ENCODE measurements around the gene ATF4. TPM values are rescaled to one million over a fixed set of nuclear protein-coding genes. Genes with fewer than 3 reads are reported as not detected.
"Not testable (repeated sequence)": the region's sequence is repeated elsewhere in the genome, so short reads cannot be mapped to it uniquely, and the experiment has no call there.

Gene ATF4
- total RNA-seq, 1 experiment from 2014 or later = 717 TPM

DNA sequence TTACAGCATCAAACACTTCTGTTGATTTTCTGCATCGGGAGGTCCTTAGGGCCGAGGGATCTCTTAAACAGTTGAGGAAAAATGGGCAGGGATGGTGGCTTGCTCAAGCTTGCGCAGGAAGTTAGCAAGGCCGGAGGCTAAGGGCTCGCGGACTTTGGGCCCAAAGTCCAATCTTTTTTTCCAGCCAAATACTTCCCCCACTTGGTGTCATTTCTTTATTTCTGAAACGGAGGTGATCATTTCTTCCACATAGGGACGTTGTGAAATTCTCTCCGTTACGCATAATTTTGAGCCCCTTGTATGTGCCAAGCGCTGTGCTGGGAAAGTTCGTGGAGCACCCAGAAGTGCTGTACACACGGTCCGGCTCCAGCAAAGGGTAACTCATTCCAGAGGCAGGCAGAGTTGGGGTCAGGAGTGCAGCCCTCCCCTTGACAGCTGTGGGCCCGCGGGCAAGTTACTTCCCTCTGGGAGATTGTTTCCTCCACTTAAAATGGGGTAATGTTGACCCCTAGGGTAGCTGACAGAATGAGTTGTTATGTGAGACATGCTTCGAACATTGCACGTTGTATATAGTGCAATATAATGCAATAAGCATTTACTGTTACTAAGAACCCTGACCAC lies 17.5 kb upstream of the ATF4 start:
- TF ChIP-seq, protein P1, sequence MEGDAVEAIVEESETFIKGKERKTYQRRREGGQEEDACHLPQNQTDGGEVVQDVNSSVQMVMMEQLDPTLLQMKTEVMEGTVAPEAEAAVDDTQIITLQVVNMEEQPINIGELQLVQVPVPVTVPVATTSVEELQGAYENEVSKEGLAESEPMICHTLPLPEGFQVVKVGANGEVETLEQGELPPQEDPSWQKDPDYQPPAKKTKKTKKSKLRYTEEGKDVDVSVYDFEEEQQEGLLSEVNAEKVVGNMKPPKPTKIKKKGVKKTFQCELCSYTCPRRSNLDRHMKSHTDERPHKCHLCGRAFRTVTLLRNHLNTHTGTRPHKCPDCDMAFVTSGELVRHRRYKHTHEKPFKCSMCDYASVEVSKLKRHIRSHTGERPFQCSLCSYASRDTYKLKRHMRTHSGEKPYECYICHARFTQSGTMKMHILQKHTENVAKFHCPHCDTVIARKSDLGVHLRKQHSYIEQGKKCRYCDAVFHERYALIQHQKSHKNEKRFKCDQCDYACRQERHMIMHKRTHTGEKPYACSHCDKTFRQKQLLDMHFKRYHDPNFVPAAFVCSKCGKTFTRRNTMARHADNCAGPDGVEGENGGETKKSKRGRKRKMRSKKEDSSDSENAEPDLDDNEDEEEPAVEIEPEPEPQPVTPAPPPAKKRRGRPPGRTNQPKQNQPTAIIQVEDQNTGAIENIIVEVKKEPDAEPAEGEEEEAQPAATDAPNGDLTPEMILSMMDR (IDR thresholded peaks at IDR 0.05; ENCODE audit: unreplicated experiment) = no peak
- Mint-ChIP-seq H3K9me3 (ENCODE audit: unreplicated experiment) (no peaks in the 10 kb centered on the region), H3K36me3 (ENCODE audit: insufficient read depth, unreplicated experiment) (peaks cover 40% of the 10 kb centered on the region), H3K27ac (ENCODE audit: low read depth, unreplicated experiment) (peak overlapping the region; percentile 59), H3K27me3 (ENCODE audit: insufficient read depth, unreplicated experiment) (no peaks in the 10 kb centered on the region), H3K4me3 (ENCODE audit: unreplicated experiment) (peak overlapping the region; percentile 79), H3K4me1 (ENCODE audit: insufficient read depth, unreplicated experiment) (peaks cover 24% of the 10 kb centered on the region)
- POLR2A ChIA-PET = interaction anchor here (1.0 to 4.3 kb wide), 10 partner anchors 9 to 184 kb away, joined by 5 to 58 read pairs (median 12); partner anchors contain the start of genes ATF4, RPL3, RPS19BP1 and TAB1
- no peak for DNase-seq (ENCODE audit: unreplicated experiment)
- BruUV-seq (replicated peaks) = TSS peak; percentile 88
- CTCF ChIA-PET = interaction anchor here (0.6 to 1.6 kb wide), 3 partner anchors 12 to 491 kb away, joined by 3 to 4 read pairs (median 3); no protein-coding TSS in a partner anchor
- intact Hi-C loops (cut with micrococcal nuclease) = loop anchor here (2.0 kb wide), 1 partner anchor 18 kb away; the partner anchor contains the start of gene ATF4

DNA sequence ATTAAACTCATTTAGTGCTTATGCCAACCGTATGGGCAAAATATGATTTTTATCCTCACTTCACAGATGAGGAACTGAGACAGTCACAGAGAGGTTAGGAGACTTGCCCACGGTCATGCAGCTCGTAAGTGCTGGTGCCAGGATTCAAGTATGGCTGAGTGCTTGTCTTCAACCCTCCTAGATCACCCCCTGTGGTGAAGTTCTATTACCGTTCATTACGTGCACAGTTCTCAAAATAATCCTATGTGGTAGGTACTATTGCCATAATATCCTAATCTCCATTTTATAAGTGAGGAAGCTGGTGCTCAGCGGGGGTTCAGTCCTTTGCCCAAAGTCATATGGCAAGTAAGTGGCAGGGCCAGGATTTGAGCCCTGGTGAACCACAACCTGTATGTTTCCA lies 16.7 kb upstream of the ATF4 start:
- no TSS peak for BruUV-seq (replicated peaks)
- ChIA-PET CTCF (interaction anchor here (1.0 kb wide), 1 partner anchor 11 kb away, joined by 4 read pairs; no protein-coding TSS in a partner anchor), POLR2A (interaction anchor here (0.7 to 4.3 kb wide), 10 partner anchors 9 to 185 kb away, joined by 3 to 58 read pairs (median 11); partner anchors contain the start of genes ATF4, RPL3 and TAB1)
- H3K27ac Mint-ChIP-seq (ENCODE audit: low read depth, unreplicated experiment) = peak overlapping the region; percentile 59
- DNase-seq (ENCODE audit: unreplicated experiment) = no peak
- intact Hi-C loops (cut with micrococcal nuclease) = loop anchor here (2.0 kb wide), 1 partner anchor 17 kb away; the partner anchor contains the start of gene ATF4
- peaks cover 31% of the 10 kb centered on the region for H3K4me1 Mint-ChIP-seq (ENCODE audit: insufficient read depth, unreplicated experiment)
- no peaks in the 10 kb centered on the region for H3K27me3 Mint-ChIP-seq (ENCODE audit: insufficient read depth, unreplicated experiment)
- TF ChIP-seq, protein P1 (IDR thresholded peaks at IDR 0.05; ENCODE audit: unreplicated experiment) = no peak
- peaks cover 47% of the 10 kb centered on the region for H3K36me3 Mint-ChIP-seq (ENCODE audit: insufficient read depth, unreplicated experiment)
- no peaks in the 10 kb centered on the region for H3K9me3 Mint-ChIP-seq (ENCODE audit: unreplicated experiment)
- peak overlapping the region; percentile 79 for H3K4me3 Mint-ChIP-seq (ENCODE audit: unreplicated experiment)

- H3K36me3 Mint-ChIP-seq (ENCODE audit: insufficient read depth, unreplicated experiment) = peaks cover 52% of the 10 kb centered on the region
- H3K4me3 Mint-ChIP-seq (ENCODE audit: unreplicated experiment) = peak overlapping the region; percentile 79
- DNase-seq (ENCODE audit: unreplicated experiment) = no peak
- H3K27me3 Mint-ChIP-seq (ENCODE audit: insufficient read depth, unreplicated experiment) = no peaks in the 10 kb centered on the region
- BruUV-seq (replicated peaks) = no TSS peak
- peak overlapping the region; percentile 59 for H3K27ac Mint-ChIP-seq (ENCODE audit: low read depth, unreplicated experiment)
- peaks cover 32% of the 10 kb centered on the region for H3K4me1 Mint-ChIP-seq (ENCODE audit: insufficient read depth, unreplicated experiment)
- CTCF ChIA-PET = no interaction called here
- intact Hi-C loops (cut with micrococcal nuclease) = no loop called here
- TF ChIP-seq, protein P1 (IDR thresholded peaks at IDR 0.05; ENCODE audit: unreplicated experiment) = no peak
- POLR2A ChIA-PET = interaction anchor here (0.7 to 4.3 kb wide), 8 partner anchors 13 to 185 kb away, joined by 3 to 58 read pairs (median 14); partner anchors contain the start of genes ATF4 and RPL3
- H3K9me3 Mint-ChIP-seq (ENCODE audit: unreplicated experiment) = no peaks in the 10 kb centered on the region
These were observed 16.3 kb upstream of the ATF4 start for GRCh38 chr22:39504071-39504470.

DNA sequence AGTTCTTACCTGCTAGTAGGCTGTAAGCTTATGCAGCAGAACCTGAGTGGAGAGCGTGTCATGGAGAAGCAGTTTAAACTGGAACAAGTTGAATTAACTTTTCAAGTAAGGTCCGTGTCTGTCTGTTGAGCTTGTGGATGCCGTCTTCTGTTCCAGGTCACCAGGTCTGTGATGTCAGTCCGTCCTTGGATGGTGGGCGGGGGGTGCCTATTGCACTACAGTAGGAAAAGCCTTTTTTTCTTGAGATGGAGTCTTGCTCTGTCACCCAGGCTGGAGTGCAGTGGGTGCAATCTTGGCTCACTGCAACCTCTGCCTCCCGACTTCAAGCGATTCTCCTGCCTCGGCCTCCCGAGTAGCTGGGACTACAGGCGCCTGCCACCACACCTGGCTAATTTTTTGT lies 13.3 kb upstream of the ATF4 start:
- ChIA-PET CTCF (interaction anchor here (1.0 kb wide), 1 partner anchor 13 kb away, joined by 3 read pairs; no protein-coding TSS in a partner anchor), POLR2A (interaction anchor here (0.7 to 1.8 kb wide), 3 partner anchors 13 to 43 kb away, joined by 3 to 5 read pairs (median 4); partner anchors contain the start of gene ATF4)
- Mint-ChIP-seq H3K36me3 (ENCODE audit: insufficient read depth, unreplicated experiment) (peaks cover 81% of the 10 kb centered on the region), H3K4me1 (ENCODE audit: insufficient read depth, unreplicated experiment) (peaks cover 25% of the 10 kb centered on the region)
- H3K4me3 Mint-ChIP-seq (ENCODE audit: unreplicated experiment); BruUV-seq (replicated peaks); H3K9me3 Mint-ChIP-seq (ENCODE audit: unreplicated experiment); DNase-seq (ENCODE audit: unreplicated experiment); H3K27ac Mint-ChIP-seq (ENCODE audit: low read depth, unreplicated experiment); H3K27me3 Mint-ChIP-seq (ENCODE audit: insufficient read depth, unreplicated experiment); intact Hi-C loops (cut with micrococcal nuclease): not testable (repeated sequence)

Measured in MCF 10A (cell line).